Left renal pelvis (tissue), 4 donors: ENCODE data around the gene FOLR1. TPM values are rescaled to one million over a fixed set of nuclear protein-coding genes. Genes with fewer than 3 reads are reported as not detected.

Experiments used
- DNase-seq, 4 donors: peaks; one replicate each; pipeline ENCODE4 v3.0.0-alpha.2; 2013; ENCODE audit warnings: low read depth in 4 of 4, low spot score in 3 of 4
- polyA plus RNA-seq, 4 donors: library from polyadenylated mRNA; unstranded; fragments of 120-200 nt; gene quantifications; one replicate each; pipeline ENCODE4 v1.2.1, GENCODE V29; 2013; ENCODE audit not compliant: insufficient read length in 4 of 4

FOLR1 gene
- polyA plus RNA-seq, 4 donors = 11.1 to 54.9 (median 43.2) TPM

GRCh38 chr11:72233773-72234513 is 42.0 kb downstream of the FOLR1 start:
- no peak for DNase-seq

- DNase-seq = no peak
Observed at GRCh38 chr11:72234514-72234830, 42.5 kb downstream of the FOLR1 start.

GRCh38 chr11:72234920-72235319 is 43.0 kb downstream of the FOLR1 start:
- no peak for DNase-seq

GRCh38 chr11:72235351-72236057 is 43.6 kb downstream of the FOLR1 start:
- DNase-seq = no peak

DNA sequence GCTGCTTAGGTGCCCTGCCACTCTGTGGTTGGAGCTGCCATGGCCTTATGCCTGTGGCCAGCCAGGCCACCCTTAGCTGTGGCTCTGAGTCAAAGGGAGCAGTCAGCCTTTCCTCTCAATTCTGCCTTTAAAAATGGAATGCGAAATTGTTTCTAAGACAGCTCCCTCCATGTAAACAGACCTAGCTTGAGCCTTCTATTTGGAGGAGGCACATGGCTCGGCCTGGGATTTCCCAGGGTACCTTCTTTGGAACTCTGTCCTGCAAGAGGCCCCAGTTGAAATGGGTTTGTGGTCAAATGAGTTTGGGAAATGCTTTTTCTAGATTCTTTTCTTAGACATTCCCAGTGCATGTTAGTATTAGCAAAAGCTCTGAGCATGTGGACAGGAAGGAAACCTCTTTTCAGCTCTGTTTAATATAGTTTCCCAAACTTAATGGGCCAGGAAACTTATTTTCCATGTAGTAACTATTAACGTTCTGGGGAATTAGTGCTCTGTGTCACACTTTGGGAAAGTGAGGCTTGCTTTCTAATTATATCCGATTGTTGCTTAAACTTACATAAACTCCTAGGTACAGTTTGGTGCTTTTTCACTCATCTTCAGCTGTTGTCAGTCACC is 44.2 kb downstream of the FOLR1 start:
- no peak for DNase-seq

- DNase-seq = no peak
Observed at GRCh38 chr11:72236774-72237111, 44.8 kb downstream of the FOLR1 start.

- DNase-seq = no peak
Observed at GRCh38 chr11:72237112-72237931, 45.4 kb downstream of the FOLR1 start.

- DNase-seq = no peak
Observed at GRCh38 chr11:72238040-72238450, 46.1 kb downstream of the FOLR1 start.

- no peak for DNase-seq
Observed at GRCh38 chr11:72238492-72239312, 46.8 kb downstream of the FOLR1 start.

GRCh38 chr11:72239313-72239848 is 47.4 kb downstream of the FOLR1 start:
- DNase-seq = no peak

- no peak for DNase-seq
Observed at GRCh38 chr11:72239849-72240460, 48.0 kb downstream of the FOLR1 start.

DNA sequence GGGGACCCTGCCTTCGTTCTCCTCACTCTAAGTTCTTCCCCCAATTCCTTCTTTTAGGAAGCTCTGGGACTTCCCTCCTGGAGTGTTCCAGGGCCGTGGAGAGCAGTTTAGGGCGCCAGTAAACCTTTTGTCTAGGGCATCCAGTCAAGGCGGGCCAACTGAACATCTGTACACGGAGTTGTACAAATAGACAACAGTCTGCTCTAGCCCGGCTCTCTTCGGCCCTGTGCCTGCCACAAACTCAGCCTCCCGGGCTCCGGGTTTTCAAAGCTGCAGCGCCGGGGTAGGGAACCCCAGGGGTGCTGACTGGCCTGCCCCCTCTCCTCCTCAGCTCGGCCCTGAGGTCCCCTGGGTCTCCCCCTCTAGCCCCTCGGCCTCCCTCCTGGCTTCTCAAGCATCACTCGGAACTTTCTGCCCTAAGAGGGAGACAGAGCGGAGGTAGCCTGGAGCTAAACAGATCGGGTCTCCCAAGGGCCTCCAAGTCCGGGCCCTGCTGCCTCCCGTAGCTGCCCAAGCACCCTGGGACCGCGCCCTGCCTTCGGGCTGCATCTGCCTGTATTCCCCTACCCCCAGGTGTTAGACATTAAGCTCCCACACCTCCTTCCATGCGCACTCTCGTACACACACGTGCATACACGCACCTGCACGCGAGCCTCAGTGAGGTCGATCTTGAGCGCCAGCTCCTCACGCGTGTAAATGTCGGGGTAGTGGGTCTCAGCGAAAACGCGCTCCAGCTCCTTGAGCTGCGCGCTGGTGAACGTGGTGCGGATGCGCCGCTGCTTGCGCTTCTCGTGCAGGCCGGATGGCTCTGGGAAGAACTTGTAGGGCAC is 48.7 kb downstream of the FOLR1 start:
- DNase-seq = no peak

DNA sequence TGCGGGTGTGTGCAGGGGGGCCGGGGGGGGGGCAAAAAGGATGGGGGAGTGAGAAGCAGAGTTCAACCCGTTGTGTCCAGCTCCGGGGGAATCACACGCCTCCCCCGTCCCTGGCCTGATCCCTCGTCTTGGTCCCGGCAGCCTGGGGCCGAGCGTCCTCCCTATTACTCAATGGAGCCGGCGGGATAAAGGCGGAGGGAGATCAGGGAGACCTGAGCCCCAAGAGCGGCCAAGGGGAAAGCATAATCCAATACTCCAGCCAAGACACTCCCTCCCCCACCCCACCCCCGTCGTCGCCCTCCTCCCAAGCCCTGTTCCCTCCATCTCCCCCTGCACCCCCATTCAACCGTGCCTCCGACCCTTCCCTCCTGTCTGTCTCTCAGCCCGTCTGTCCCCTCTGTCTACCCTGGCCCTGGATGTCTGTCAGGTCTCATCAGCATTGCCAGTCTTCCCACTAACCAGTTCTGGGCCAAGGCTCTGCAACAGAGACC is 49.4 kb downstream of the FOLR1 start:
- no peak for DNase-seq

DNA sequence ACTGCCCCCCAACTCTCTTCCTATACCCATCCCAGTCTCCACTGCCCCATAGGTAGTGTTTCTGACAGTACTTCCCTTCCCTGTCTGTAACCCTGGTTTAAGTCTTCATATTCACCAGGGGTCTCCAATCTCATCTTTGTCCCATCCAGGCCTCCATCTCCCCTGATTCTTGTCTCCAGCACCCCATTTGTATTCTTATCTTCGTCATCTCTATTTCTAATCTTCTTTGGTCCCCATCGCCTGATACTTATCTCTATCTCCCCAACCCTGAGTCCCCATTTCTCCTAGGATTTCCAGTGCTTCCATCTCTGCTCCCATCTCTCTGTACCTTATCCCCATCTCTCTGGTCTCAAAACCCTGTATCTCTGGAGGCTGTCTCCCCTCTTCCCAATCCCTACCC is 50.2 kb downstream of the FOLR1 start:
- DNase-seq = no peak

DNA sequence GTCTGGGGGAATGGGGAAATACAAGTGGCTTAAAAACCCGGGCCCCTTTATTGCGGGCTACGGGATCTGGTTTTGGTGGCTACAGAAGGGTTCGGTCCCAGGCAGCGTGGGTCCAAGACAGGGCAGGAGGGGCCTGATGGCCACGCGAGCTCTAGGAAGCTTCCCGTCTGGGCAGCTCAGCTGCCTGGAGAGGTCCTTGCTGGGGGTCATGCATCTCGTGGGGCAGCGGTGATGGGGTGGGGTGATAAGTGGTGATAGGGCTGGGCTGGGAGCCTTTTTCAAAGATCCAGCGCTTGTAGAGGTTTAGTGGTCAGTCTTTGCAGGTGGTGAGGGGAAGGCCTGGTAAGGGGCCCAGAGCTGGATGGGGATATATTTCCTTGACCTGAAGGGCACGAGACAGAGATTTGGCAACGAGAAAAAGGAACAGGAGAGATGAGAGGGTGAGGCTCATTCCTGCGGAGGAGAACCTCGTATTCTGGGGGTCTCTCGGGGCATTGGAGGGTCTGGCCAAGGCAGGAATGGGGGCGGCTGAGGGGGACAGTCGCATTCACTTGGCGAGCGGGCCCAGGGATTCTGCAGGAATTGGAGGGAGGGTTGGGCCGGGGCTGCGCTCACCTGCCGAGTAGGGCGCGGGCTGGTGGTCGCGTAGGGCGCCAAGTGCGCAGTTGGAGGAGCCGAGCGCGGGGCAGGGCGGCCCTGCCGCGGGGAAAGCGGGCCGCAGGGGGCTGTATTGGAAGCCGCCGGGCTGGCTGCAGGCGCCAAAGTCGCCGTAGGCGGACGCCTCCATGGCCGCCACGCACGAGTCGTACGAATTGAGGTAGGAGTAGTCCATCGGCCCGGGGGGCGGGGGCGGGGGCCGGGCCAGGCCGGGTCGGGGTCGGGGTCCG is 51.5 kb downstream of the FOLR1 start:
- DNase-seq = no peak

DNA sequence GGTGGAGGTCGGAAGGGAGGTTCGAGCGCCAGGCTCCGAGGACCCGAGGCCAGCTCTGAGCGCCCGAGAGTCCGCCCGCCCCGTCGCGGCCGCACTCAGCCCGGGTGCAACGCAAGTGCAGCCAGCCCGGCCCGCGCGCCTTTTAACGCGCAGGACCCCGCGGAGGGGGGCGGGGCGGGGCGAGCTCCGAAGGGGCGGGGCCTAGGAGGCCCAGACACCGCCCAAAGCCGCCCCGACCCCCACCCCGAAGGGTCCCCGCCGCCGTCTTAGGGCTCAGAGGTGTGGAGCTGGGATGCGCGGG is 52.1 kb downstream of the FOLR1 start, which contains the start of gene PHOX2A:
PHOX2A (minus strand) TSS at position 117 of the 301 bp plus-strand sequence. CDS start 172 bp downstream, outside the sequence.
- DNase-seq = no peak

GRCh38 chr11:72244361-72245262 is 52.7 kb downstream of the FOLR1 start:
- DNase-seq = no peak
